HL-60 (cell line): ENCODE data around the gene CTAGE15.
"Not testable (repeated sequence)": the region's sequence is repeated elsewhere in the genome, so short reads cannot be mapped to it uniquely, and the experiment has no call there.

ENCODE experiments used
- CTCF ChIP-seq: IDR thresholded peaks from one replicate; pipeline ENCODE4 v1.5.1; 2011; ENCODE audit warnings: low read length, control low read depth, inconsistent platforms; ENCODE audit not compliant: insufficient read depth
- GABPA ChIP-seq: IDR thresholded peaks from 2 replicates; pipeline ENCODE4 v1.6.1; 2012; ENCODE audit warnings: low read depth
- POLR2AphosphoS5 ChIP-seq: IDR thresholded peaks from 2 replicates; pipeline ENCODE4 v1.6.1; 2012; ENCODE audit warnings: low read depth
- REST ChIP-seq: IDR thresholded peaks from 2 replicates; pipeline ENCODE4 v1.6.1; 2012; ENCODE audit warnings: low read depth; ENCODE audit not compliant: insufficient replicate concordance
- SPI1 ChIP-seq: IDR thresholded peaks from 2 replicates; pipeline ENCODE4 v1.6.1; 2012; ENCODE audit warnings: low read depth, mild to moderate bottlenecking, borderline replicate concordance

GRCh38 chr7:143617204-143617603, 45.6 kb downstream of the CTAGE15 start:
- TF ChIP-seq SPI1, CTCF, GABPA, POLR2AphosphoS5, REST: not testable (repeated sequence)
